ENCODE results near the gene RBMX2.
"Not testable (repeated sequence)": the region's sequence is repeated elsewhere in the genome, so short reads cannot be mapped to it uniquely, and the experiment has no call there.

RBMX2 gene

GRCh38 chrX:130418066-130418465 lies 16.3 kb downstream of the RBMX2 start:
- no peak overlapping the region for H3K4me3 ChIP-seq (ENCODE audit: low read depth, low read length)
- TF ChIP-seq CTCF (IDR thresholded peaks at IDR 0.05; ENCODE audit: borderline replicate concordance, insufficient read depth, low read depth, low read length), result no peak

GRCh38 chrX:130418740-130419139 lies 17.0 kb downstream of the RBMX2 start:
- no peak for TF ChIP-seq CTCF (IDR thresholded peaks at IDR 0.05; ENCODE audit: borderline replicate concordance, insufficient read depth, low read depth, low read length)
- H3K4me3 ChIP-seq (ENCODE audit: low read depth, low read length), result no peak overlapping the region

GRCh38 chrX:130419263-130419662 lies 17.5 kb downstream of the RBMX2 start:
- no peak for TF ChIP-seq CTCF (IDR thresholded peaks at IDR 0.05; ENCODE audit: borderline replicate concordance, insufficient read depth, low read depth, low read length)
- H3K4me3 ChIP-seq (ENCODE audit: low read depth, low read length), result no peak overlapping the region

GRCh38 chrX:130426531-130426930 lies 24.7 kb downstream of the RBMX2 start:
- no peak for TF ChIP-seq CTCF (IDR thresholded peaks at IDR 0.05; ENCODE audit: borderline replicate concordance, insufficient read depth, low read depth, low read length)
- H3K4me3 ChIP-seq (ENCODE audit: low read depth, low read length), result no peak overlapping the region

- not testable (repeated sequence) for H3K4me3 ChIP-seq (ENCODE audit: low read depth, low read length)
Observed at GRCh38 chrX:130429236-130429635, 27.4 kb downstream of the RBMX2 start.

GRCh38 chrX:130435937-130436336 lies 34.1 kb downstream of the RBMX2 start:
- H3K4me3 ChIP-seq (ENCODE audit: low read depth, low read length), result no peak overlapping the region
- TF ChIP-seq CTCF (IDR thresholded peaks at IDR 0.05; ENCODE audit: borderline replicate concordance, insufficient read depth, low read depth, low read length), result no peak

GRCh38 chrX:130437996-130438395 lies 36.2 kb downstream of the RBMX2 start:
- H3K4me3 ChIP-seq (ENCODE audit: low read depth, low read length), result not testable (repeated sequence)

- no peak overlapping the region for H3K4me3 ChIP-seq (ENCODE audit: low read depth, low read length)
- no peak for TF ChIP-seq CTCF (IDR thresholded peaks at IDR 0.05; ENCODE audit: borderline replicate concordance, insufficient read depth, low read depth, low read length)
Observed at GRCh38 chrX:130443875-130444274, 42.1 kb downstream of the RBMX2 start.
